Brain microvascular endothelial cell (primary cell): ENCODE measurements around the gene C16orf96.

Experiments
- DNase-seq: peaks from one replicate; pipeline ENCODE4 v3.0.0-alpha.2; 2020
- H3K27ac ChIP-seq: fragments of 250-450 bp; sonication (Bioruptor Pico); 2 replicates; pipeline ENCODE4 v1.5.1; 2020; ENCODE audit warnings: mild to moderate bottlenecking, moderate library complexity
- H3K27me3 ChIP-seq: fragments of 250-450 bp; sonication (Bioruptor Pico); replicated peaks from 2 replicates; pipeline ENCODE4 v1.5.1; 2020; ENCODE audit warnings: mild to moderate bottlenecking
- H3K36me3 ChIP-seq: fragments of 250-450 bp; sonication (Bioruptor Pico); replicated peaks from 2 replicates; pipeline ENCODE4 v1.5.1; 2020; ENCODE audit warnings: mild to moderate bottlenecking
- H3K4me3 ChIP-seq: 2 replicates; pipeline ENCODE4 v1.5.1; 2011; ENCODE audit warnings: low read depth, mild to moderate bottlenecking, control low read depth, low read length, moderate library complexity
- in situ Hi-C: cut with HindIII; loops from 2 replicates; pipeline ENCODE4 v1.10.0; 2017; ENCODE audit warnings: low sequenced_read_pairs, low pct_ligation_motif_present
- TF ChIP-seq, protein P1 (sequence below): IDR thresholded peaks from 2 replicates; pipeline ENCODE4 v1.5.1; 2011; ENCODE audit warnings: low read depth, mild to moderate bottlenecking, moderate library complexity, low read length, control low read depth, inconsistent platforms; ENCODE audit errors: missing control alignments

The C16orf96 gene

DNA sequence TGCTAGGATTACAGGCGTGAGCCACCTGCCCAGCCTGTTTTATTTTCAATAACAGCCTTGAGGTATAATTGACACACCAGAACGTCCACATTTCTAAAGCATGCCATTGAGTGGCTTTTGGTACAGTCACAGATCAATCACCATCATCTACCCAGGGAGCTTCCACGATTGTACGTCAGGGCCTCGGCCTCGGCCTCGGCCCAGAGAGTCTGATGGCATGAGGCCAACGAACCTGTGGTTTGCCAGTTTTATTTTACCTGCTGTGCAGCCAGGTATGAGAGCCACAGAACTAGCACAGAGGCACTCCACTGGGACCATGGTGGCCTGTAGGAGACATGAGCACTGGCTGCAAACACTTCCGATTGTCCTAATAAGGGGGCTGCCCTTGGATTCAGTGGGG, 50.2 kb downstream of the C16orf96 start:
- H3K4me3 ChIP-seq: no peak overlapping the region
- no peaks in the 10 kb centered on the region for H3K27me3 ChIP-seq
- H3K27ac ChIP-seq: no peak overlapping the region
- in situ Hi-C loops: no loop called here
- TF ChIP-seq, protein P1, sequence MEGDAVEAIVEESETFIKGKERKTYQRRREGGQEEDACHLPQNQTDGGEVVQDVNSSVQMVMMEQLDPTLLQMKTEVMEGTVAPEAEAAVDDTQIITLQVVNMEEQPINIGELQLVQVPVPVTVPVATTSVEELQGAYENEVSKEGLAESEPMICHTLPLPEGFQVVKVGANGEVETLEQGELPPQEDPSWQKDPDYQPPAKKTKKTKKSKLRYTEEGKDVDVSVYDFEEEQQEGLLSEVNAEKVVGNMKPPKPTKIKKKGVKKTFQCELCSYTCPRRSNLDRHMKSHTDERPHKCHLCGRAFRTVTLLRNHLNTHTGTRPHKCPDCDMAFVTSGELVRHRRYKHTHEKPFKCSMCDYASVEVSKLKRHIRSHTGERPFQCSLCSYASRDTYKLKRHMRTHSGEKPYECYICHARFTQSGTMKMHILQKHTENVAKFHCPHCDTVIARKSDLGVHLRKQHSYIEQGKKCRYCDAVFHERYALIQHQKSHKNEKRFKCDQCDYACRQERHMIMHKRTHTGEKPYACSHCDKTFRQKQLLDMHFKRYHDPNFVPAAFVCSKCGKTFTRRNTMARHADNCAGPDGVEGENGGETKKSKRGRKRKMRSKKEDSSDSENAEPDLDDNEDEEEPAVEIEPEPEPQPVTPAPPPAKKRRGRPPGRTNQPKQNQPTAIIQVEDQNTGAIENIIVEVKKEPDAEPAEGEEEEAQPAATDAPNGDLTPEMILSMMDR: no peak
- H3K36me3 ChIP-seq: peaks cover 20% of the 10 kb centered on the region
- DNase-seq: no peak

DNA sequence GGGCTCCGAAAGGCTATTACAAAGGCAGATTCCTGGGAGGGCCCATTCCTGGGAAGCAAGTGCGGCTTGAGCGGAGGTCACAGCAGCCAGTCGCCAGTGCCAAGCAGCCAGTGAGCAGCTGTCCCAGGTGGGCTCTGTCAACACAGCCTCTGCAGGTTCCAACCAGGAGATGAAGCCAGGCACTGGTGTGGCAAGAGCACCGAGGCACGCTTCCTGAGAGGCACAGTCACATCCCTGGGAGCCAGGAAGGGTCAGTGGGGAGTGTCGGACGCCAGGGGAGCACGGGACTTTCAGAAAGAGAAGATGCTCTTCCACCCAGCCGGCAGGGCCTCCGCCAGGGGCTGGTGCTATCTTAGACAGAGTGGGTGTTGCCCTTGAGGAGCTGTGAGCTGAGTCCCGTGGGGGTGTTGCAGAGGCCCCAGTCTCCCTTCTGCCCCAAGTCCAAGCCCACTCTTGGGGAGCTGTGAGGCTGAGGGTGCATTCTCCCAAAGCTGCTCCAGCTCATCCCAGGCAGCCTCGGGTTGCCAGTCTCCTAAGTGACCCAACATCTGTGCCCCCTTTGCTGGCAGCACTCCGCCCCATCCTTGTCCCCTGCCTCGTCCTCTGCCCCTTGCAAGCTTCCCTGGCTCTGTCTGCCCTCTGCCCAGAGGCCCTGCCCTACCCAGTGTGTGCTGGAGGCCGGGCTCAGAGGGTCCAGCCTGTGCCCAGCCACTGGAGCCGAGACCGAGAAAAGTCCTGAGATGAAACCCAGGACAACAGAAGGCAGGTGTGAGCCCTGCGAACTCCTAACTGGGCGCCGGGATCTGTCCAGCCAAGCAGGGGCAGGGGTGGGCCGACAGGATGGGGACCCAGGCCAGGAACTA, 51.9 kb downstream of the C16orf96 start:
- Histone ChIP-seq H3K27me3 (no peaks in the 10 kb centered on the region), H3K36me3 (peaks cover 20% of the 10 kb centered on the region), H3K4me3 (no peak overlapping the region), H3K27ac (no peak overlapping the region)
- DNase-seq: no peak
- TF ChIP-seq, protein P1: no peak
- in situ Hi-C loops: no loop called here

DNA sequence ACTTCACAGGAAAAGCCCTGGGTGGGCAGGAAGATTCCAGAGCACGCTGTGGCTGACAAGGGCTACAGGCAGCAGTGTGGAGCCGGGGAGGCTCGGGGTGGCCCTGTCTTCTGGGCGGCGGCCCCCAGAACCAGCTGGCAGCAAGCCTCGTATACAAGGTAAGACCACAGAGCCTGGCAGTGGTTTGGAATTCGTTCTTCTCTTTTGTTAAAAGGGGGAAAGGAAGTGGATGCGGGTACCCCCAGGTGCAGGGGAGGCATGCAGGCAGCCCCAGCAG, 52.5 kb downstream of the C16orf96 start:
- H3K27me3 ChIP-seq: no peaks in the 10 kb centered on the region
- peaks cover 20% of the 10 kb centered on the region for H3K36me3 ChIP-seq
- in situ Hi-C loops: no loop called here
- no peak overlapping the region for H3K4me3 ChIP-seq
- TF ChIP-seq, protein P1: no peak
- H3K27ac ChIP-seq: no peak overlapping the region
- no peak for DNase-seq

DNA sequence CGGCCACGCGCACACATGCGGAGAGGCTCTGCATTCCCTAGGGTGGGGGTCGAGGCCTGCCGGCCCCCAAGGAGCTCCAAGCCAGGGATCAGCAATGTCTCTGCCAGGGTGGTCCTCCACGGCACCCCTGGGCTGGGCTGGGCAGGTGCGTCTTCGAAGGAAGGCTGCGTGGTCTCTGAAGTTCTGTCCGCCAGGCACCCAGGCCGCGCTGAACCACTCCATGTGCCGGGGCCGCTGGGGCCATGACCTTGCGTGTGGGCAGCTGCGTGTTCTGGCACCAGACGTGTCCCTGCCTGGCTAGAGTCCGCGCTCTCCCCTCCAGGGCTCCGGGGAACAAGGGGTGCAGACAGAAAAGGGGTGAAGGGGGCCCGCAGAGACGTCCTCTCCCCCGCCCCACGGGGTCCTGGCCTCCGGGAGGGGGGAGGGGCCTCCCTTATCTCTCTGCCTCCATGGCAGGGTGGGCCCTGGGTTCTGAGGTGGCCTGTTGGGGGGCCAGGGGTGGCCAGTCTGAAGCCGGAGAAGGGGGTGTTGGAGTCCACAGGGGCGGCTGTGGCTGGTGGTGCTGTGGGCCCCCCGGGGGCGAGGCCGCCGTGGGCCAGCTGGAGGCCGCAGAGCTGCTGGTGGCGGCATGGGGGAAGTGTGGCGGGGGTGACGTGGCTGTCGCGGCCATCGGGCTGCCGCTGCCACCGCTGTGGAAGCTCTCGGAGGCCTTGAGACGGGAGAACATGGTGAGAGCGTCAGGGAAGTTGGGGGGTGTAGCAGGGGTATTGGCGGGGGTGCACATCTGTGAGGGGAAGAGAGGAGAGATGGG, 53.3 kb downstream of the C16orf96 start:
- DNase-seq: no peak
- in situ Hi-C loops: no loop called here
- no peak overlapping the region for H3K4me3 ChIP-seq
- TF ChIP-seq, protein P1: no peak
- H3K27me3 ChIP-seq: no peaks in the 10 kb centered on the region
- no peak overlapping the region for H3K27ac ChIP-seq
- H3K36me3 ChIP-seq: peaks cover 20% of the 10 kb centered on the region

DNA sequence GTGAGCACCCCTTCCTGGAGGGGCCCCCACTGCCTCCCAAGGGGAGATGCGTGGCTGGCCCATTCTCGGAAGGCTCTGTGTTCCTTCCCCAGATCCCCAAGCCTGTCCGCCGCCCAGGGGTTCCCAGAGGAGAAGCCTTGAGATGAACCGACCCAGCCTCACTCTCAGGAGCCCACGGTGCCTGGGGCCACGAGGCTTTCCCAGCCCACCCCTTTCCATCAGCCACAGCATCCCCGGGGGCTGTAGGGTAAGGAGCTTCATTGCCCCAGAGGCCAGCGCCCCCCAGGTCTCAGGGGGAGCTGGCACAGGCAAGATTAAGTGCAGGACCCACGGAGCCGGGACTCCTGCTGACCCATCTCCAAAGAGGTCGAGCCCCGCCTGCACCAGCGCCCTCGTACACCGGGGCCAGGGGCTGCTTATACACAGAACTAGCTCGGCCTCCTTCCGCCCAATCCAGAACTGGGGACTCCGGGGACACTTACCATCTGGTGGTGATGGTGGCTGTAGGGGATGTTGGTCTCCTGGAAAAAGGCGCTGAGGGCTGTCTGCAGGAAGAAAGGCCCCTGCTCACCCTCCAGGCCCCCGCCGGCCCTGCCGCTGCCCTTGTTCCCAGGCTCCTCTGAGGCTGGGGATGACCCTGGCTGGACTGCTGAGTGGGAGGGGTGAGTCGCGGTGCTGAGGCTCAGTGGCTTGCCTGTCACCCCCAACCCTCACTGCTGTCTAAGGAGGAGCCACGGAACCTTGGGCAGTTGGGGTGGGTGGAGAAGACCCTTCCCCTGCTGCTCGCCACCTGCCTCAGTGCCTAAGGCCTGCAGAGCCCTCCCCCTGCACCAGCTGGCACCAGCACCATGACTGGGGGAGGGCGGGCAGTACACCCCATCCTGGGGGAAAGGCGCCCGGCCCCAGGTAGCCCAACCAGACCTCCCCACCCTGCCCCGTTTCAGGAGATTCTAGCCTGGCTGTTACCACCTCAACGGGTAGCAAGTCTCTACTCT, 54.2 kb downstream of the C16orf96 start:
- Histone ChIP-seq H3K27ac (no peak overlapping the region), H3K4me3 (no peak overlapping the region), H3K27me3 (no peaks in the 10 kb centered on the region), H3K36me3 (peaks cover 20% of the 10 kb centered on the region)
- in situ Hi-C loops: no loop called here
- no peak for DNase-seq
- TF ChIP-seq, protein P1: no peak
